Measurements from ENCODE around the gene APBA2. TPM values are rescaled to one million over a fixed set of nuclear protein-coding genes. Genes with fewer than 3 reads are reported as not detected.

APBA2 gene
- total and polyA plus RNA-seq, 2 of the 4 experiments (the other 2 are of a cell fraction), result 21.7 to 33.0 TPM

DNA sequence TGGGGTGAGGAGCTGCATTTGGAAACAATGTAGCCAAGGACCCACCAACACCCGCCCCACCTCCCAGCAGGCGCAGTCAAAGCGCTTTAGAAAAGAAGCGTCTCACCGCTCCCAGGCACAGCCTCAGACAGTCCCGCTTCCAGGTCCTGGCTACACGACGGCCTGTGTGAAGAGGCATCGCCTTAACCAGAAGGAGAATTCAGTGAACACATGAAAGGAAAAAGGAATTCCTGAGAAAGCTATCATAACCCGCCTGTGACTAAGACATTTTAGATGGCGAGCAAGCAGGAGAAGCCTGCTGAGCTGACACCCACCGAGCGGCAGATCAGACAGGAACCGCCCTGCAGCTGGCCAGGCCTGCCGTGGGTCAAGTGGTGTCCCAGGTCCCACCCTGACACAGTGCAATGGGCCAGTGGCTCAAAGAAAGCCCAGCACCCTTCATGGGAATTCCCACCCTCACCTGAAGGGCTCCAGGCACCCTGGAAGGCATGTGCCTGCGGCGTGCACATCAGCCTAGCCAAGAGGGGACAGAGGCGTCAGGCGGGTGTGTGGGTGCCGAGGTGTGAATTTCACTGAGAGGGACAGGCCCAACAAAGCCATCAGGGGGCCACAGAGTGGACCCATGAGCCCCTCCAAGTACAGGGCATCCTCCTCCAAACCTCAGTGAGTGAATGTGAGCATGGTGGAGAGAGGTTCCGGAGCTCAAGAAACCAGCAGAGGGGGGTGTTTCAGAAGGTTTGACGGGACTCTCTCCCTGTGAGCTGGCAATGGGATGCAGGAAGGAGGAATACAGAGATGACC lies 239.0 kb downstream of the APBA2 start:
- POLR2A ChIA-PET (ENCODE audit: unreplicated experiment), result no interaction called here
- no peak overlapping the region for H2AFZ ChIP-seq (replicated peaks; ENCODE audit: low read length, poor library complexity)
- H4K5ac ChIP-seq (ENCODE audit: low read depth, low read length), result no peak overlapping the region
- H2AK9ac ChIP-seq (replicated peaks; ENCODE audit: low read depth, low read length, poor library complexity), result no peak overlapping the region
- H3K9me3 ChIP-seq (ENCODE audit: control insufficient read depth, insufficient read depth, low read length), result no peaks in the 10 kb centered on the region
- H3K56ac ChIP-seq (ENCODE audit: extremely low read depth, insufficient read depth, low read length), result no peak overlapping the region
- no peaks in the 10 kb centered on the region for H3K36me3 ChIP-seq (ENCODE audit: control insufficient read depth, insufficient read depth, low read length)
- no peaks in the 10 kb centered on the region for H3K4me1 ChIP-seq (ENCODE audit: control insufficient read depth, insufficient read depth, low read length)
- H2BK15ac ChIP-seq (ENCODE audit: low read depth, low read length), result no peak overlapping the region
- H3K79me1 ChIP-seq (ENCODE audit: low read depth in 1 of 2, low read length in 2 of 2), result no peaks in the 10 kb centered on the region
- ATAC-seq (ENCODE audit: low read depth) (no peak; the same call in 1 of the 2 replicates), DNase-seq (peak; percentile 12)
- H2BK20ac ChIP-seq (ENCODE audit: low read depth, low read length), result no peak overlapping the region
- peaks cover 20% of the 10 kb centered on the region for H3K27me3 ChIP-seq (ENCODE audit: control insufficient read depth, insufficient read depth, low read length)
- no peak overlapping the region for H3K23ac ChIP-seq (ENCODE audit: low read depth, low read length)
- no peak overlapping the region for H2BK5ac ChIP-seq (ENCODE audit: low read depth, low read length, poor library complexity, severe bottlenecking)
- intact Hi-C loops (cut with micrococcal nuclease), result no loop called here
- no peak overlapping the region for H3K27ac ChIP-seq (ENCODE audit: insufficient read depth, low read length)
- H3K14ac ChIP-seq (replicated peaks; ENCODE audit: low read depth, low read length), result no peak overlapping the region
- H3K9me1 ChIP-seq (ENCODE audit: insufficient read depth, low read length), result no peaks in the 10 kb centered on the region
- dilution Hi-C loops (cut with HindIII; ENCODE audit: low sequenced_read_pairs, unreplicated experiment), result no loop called here
- 60% methylated on average over 11 of the region's 22 CpGs; no CpG with 5 or more reads in 1 of the 2 experiments for WGBS, 2 experiments (ENCODE audit: extremely low coverage in 2 of 2, insufficient read length in 1 of 2)
- no peak overlapping the region for H2BK120ac ChIP-seq (ENCODE audit: low read depth, low read length)
- in situ Hi-C loops (cut with MboI; ENCODE audit: low sequenced_read_pairs), result loop anchor here (25.0 kb wide), 1 partner anchor 938 kb away; no protein-coding TSS in a partner anchor
- no peaks in the 10 kb centered on the region for H4K20me1 ChIP-seq (ENCODE audit: insufficient read depth, low read length)
- no peak overlapping the region for H4K8ac ChIP-seq (ENCODE audit: low read depth in 2 of 2, low read length in 2 of 2)
- H3K9ac ChIP-seq (ENCODE audit: low read depth, low read length), result no peak overlapping the region
- no peak overlapping the region for H2AK5ac ChIP-seq (ENCODE audit: low read depth, low read length)
- no peak overlapping the region for H3K4ac ChIP-seq (ENCODE audit: low read depth, low read length)
- no peak overlapping the region for H4K91ac ChIP-seq (ENCODE audit: insufficient read depth, low read depth, low read length)
- no peak overlapping the region for H3K4me2 ChIP-seq (ENCODE audit: low read depth, low read length)
- no peak overlapping the region for H3K4me3 ChIP-seq (ENCODE audit: insufficient read depth, low read depth, low read length)
- no TSS peak for BruUV-seq (replicated peaks)
- TF ChIP-seq USF2 (IDR thresholded peaks at IDR 0.05; ENCODE audit: low read depth, low read length) (no peak), MXI1 (IDR thresholded peaks at IDR 0.05; ENCODE audit: borderline replicate concordance, low read depth, low read length) (no peak), RFX5 (IDR thresholded peaks at IDR 0.05; ENCODE audit: low read depth, low read length) (no peak), RCOR1 (IDR thresholded peaks at IDR 0.05; ENCODE audit: insufficient replicate concordance, low read length) (no peak), MAFK (IDR thresholded peaks at IDR 0.05; ENCODE audit: low read depth, low read length) (no peak), RAD21 (IDR thresholded peaks at IDR 0.05; ENCODE audit: low read length) (peak; percentile 29), CTCF (conservative IDR thresholded peaks at IDR 0.05; ENCODE audit: low read depth, low read length) (0 out of 2 replicates have a peak, but pooled peaks have one; percentile 10), MAZ (IDR thresholded peaks at IDR 0.05; ENCODE audit: borderline replicate concordance, low read depth, low read length) (no peak)
- no peak overlapping the region for H3K18ac ChIP-seq (ENCODE audit: low read depth, low read length)
- CTCF ChIA-PET, result interaction anchor here (0.6 kb wide), 2 partner anchors 18 to 892 kb away, joined by 3 read pairs; no protein-coding TSS in a partner anchor
